SK-N-SH treated with all-trans-retinoic acid at 6 μM for 48 hours (cell line): ENCODE data around the gene PHACTR3.

Source experiments
- ATAC-seq: fragments of 200-7000 bp; cut with Tn5 transposase; 3 replicates; pipeline ENCODE4 v1.9.1; 2020; ENCODE audit warnings: mild to moderate bottlenecking, moderate library complexity
- BACH2 ChIP-seq: fragments of 250-450 bp; sonication (Bioruptor Pico); IDR thresholded peaks from 2 replicates; pipeline ENCODE4 v1.9.0; 2021; ENCODE audit warnings: mild to moderate bottlenecking, borderline replicate concordance
- CREB5 ChIP-seq: fragments of 250-450 bp; sonication (Bioruptor Pico); IDR thresholded peaks from 2 replicates; pipeline ENCODE4 v1.5.1; 2020; ENCODE audit warnings: low read depth, mild to moderate bottlenecking, moderate library complexity
- CSRNP3 ChIP-seq: fragments of 250-450 bp; sonication (Bioruptor Pico); IDR thresholded peaks from 2 replicates; pipeline ENCODE4 v1.5.1; 2021; ENCODE audit warnings: mild to moderate bottlenecking, moderate library complexity
- ESRRG ChIP-seq: fragments of 250-450 bp; sonication (Bioruptor Pico); IDR thresholded peaks from 2 replicates; pipeline ENCODE4 v1.6.1; 2021; ENCODE audit warnings: mild to moderate bottlenecking
- GLIS3 ChIP-seq: fragments of 250-450 bp; sonication (Bioruptor Pico); IDR thresholded peaks from 2 replicates; pipeline ENCODE4 v1.5.0; 2020; ENCODE audit warnings: mild to moderate bottlenecking, moderate library complexity
- ISL1 ChIP-seq: fragments of 250-450 bp; sonication (Bioruptor Pico); IDR thresholded peaks from 2 replicates; pipeline ENCODE4 v2.1.2; 2022; ENCODE audit warnings: mild to moderate bottlenecking, moderate library complexity
- OSR1 ChIP-seq: fragments of 250-450 bp; sonication (Bioruptor Pico); IDR thresholded peaks from 2 replicates; pipeline ENCODE4 v1.8.0; 2022; ENCODE audit warnings: moderate library complexity, mild to moderate bottlenecking, inconsistent platforms
- PATZ1 ChIP-seq: fragments of 250-450 bp; sonication (Bioruptor Pico); IDR thresholded peaks from 2 replicates; pipeline ENCODE4 v1.8.0; 2020; ENCODE audit warnings: mild to moderate bottlenecking, moderate library complexity, borderline replicate concordance
- POU6F1 ChIP-seq: fragments of 250-450 bp; sonication (Bioruptor Pico); IDR thresholded peaks from 2 replicates; pipeline ENCODE4 v1.8.0; 2021; ENCODE audit warnings: low read depth, mild to moderate bottlenecking, moderate library complexity, borderline replicate concordance
- PPARA ChIP-seq: fragments of 250-450 bp; sonication (Bioruptor Pico); IDR thresholded peaks from 2 replicates; pipeline ENCODE4 v1.5.0; 2020; ENCODE audit warnings: mild to moderate bottlenecking, borderline replicate concordance
- RARB ChIP-seq: fragments of 250-450 bp; sonication (Bioruptor Pico); IDR thresholded peaks from 2 replicates; pipeline ENCODE4 v1.8.0; 2021; ENCODE audit warnings: mild to moderate bottlenecking, moderate library complexity
- SNAI2 ChIP-seq: fragments of 250-450 bp; sonication (Bioruptor Pico); IDR thresholded peaks from 2 replicates; pipeline ENCODE4 v1.5.0; 2020; ENCODE audit warnings: mild to moderate bottlenecking, moderate library complexity
- TCF4 ChIP-seq: fragments of 250-450 bp; sonication (Bioruptor Pico); IDR thresholded peaks from 2 replicates; pipeline ENCODE4 v1.8.0; 2021; ENCODE audit warnings: mild to moderate bottlenecking, moderate library complexity, borderline replicate concordance
- TOX ChIP-seq: fragments of 250-450 bp; sonication (Bioruptor Pico); IDR thresholded peaks from 2 replicates; pipeline ENCODE4 v1.8.0; 2021; ENCODE audit warnings: mild to moderate bottlenecking, moderate library complexity, borderline replicate concordance
- ZC3H10 ChIP-seq: fragments of 250-450 bp; sonication (Bioruptor Pico); IDR thresholded peaks from 2 replicates; pipeline ENCODE4 v1.5.1; 2021; ENCODE audit warnings: mild to moderate bottlenecking, moderate library complexity
- ZFP30 ChIP-seq: fragments of 450-650 bp; formaldehyde crosslinking; IDR thresholded peaks from 2 replicates; pipeline ENCODE4 v1.5.0; 2022; ENCODE audit warnings: mild to moderate bottlenecking, moderate library complexity
- ZNF565 ChIP-seq: fragments of 450-650 bp; formaldehyde crosslinking; conservative IDR thresholded peaks from 2 replicates; pipeline ENCODE4 v1.5.0; 2020; ENCODE audit warnings: low read depth, mild to moderate bottlenecking, moderate library complexity
- ZNF70 ChIP-seq: fragments of 450-650 bp; formaldehyde crosslinking; IDR thresholded peaks from 2 replicates; pipeline ENCODE4 v1.5.0; 2020; ENCODE audit warnings: mild to moderate bottlenecking, moderate library complexity
- ZNF8 ChIP-seq: fragments of 450-650 bp; formaldehyde crosslinking; IDR thresholded peaks from 2 replicates; pipeline ENCODE4 v1.5.0; 2020; ENCODE audit warnings: mild to moderate bottlenecking, moderate library complexity

The PHACTR3 gene

GRCh38 chr20:59627298-59627697 lies 23.0 kb downstream of the PHACTR3 start:
- TF ChIP-seq ZNF565 (no peak), PATZ1 (CRISPR knock-in tag) (no peak), ZNF70 (no peak), GLIS3 (CRISPR knock-in tag) (no peak), ESRRG (CRISPR knock-in tag) (no peak), TOX (no peak), CSRNP3 (CRISPR knock-in tag) (no peak), TCF4 (CRISPR knock-in tag) (no peak), ZFP30 (CRISPR knock-in tag) (no peak)
- TF ChIP-seq, all 23 proteins: peak for 0
- no peak for ATAC-seq

GRCh38 chr20:59628171-59628570 lies 23.8 kb downstream of the PHACTR3 start:
- no peak for ATAC-seq
- TF ChIP-seq GLIS3 (CRISPR knock-in tag) (no peak), ZC3H10 (CRISPR knock-in tag) (no peak), RARB (CRISPR knock-in tag) (no peak), ISL1 (no peak), BACH2 (CRISPR knock-in tag) (no peak), ZFP30 (CRISPR knock-in tag) (no peak), TCF4 (CRISPR knock-in tag) (no peak), PPARA (no peak), POU6F1 (CRISPR knock-in tag) (no peak), CREB5 (CRISPR knock-in tag) (no peak), OSR1 (CRISPR knock-in tag) (no peak), ZNF8 (CRISPR knock-in tag) (no peak), PATZ1 (CRISPR knock-in tag) (no peak)

GRCh38 chr20:59629141-59630045 lies 25.1 kb downstream of the PHACTR3 start:
- no peak for ATAC-seq
- TF ChIP-seq SNAI2 (no peak), ZFP30 (CRISPR knock-in tag) (no peak), PPARA (no peak)

- ATAC-seq: no peak
- TF ChIP-seq ZNF70 (no peak), PPARA (no peak), TOX (no peak), GLIS3 (CRISPR knock-in tag) (no peak), ZC3H10 (CRISPR knock-in tag) (no peak)
- TF ChIP-seq, all 23 proteins: peak for 0
Measured at GRCh38 chr20:59630526-59630925, 26.2 kb downstream of the PHACTR3 start.
